Umbilical cord (tissue), 2 donors: Measurements from ENCODE around the gene PLAAT1. TPM values are rescaled to one million over a fixed set of nuclear protein-coding genes. Genes with fewer than 3 reads are reported as not detected.

ENCODE experiments used
- DNase-seq: peaks from one replicate; pipeline ENCODE4 v3.0.0-alpha.2; 2015; ENCODE audit warnings: low spot score
- total RNA-seq: library from RNA; depleted of rRNA; stranded (reverse); fragments of >200 nt; gene quantifications from one replicate; pipeline ENCODE4 v1.2.3, GENCODE V29; 2014; ENCODE audit warnings: low replicate concordance; ENCODE audit not compliant: insufficient read depth

Gene PLAAT1
- total RNA-seq, result 2.4 TPM

DNA sequence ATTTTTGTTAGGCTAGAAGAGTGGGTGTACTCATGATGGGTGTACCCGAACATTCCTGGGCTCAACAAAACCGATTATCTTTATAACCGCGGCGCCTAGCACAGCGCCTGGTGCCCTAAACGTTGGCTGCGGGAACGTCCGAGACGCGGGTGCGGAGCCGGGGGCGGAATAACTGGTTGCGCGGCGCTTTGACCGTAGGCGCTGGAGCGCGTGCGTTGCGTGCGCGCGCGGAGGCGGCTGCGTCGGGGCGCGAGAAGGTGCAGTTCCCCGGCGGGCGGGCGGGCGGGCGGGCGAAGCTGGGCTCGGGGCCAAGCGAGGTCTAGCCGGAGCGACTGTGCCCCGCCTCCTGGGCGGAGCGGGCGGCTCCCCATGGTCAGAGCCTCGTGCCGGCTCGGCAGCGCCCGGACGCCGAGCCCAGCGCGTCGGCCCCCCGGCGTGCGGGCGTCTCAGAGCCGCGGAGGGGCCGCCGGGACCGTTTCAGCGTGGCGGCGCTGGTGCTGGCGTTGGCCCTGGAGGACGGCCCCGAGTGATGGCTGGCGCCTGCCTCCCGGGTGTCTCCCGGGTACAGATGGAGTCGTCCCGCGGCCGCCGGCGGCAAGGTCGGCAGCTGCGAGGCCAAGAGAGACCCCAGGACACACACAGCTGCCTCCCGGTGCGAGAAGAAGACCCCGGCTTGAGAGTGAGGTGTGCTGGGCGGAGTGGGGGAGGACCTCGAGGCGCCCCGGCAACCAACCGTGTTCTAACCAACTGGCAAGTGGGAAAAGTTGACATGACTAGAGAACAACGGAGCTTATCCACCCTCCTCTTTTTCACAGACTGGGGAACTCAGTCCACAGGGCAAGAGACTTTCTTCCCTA is at the start of gene PLAAT1:
Gene PLAAT1, plus strand, starts transcription at position 373 of the 857 bp plus-strand sequence. CDS start 14,429 bp downstream, outside the sequence.
- DNase-seq, result peak; percentile 75

DNA sequence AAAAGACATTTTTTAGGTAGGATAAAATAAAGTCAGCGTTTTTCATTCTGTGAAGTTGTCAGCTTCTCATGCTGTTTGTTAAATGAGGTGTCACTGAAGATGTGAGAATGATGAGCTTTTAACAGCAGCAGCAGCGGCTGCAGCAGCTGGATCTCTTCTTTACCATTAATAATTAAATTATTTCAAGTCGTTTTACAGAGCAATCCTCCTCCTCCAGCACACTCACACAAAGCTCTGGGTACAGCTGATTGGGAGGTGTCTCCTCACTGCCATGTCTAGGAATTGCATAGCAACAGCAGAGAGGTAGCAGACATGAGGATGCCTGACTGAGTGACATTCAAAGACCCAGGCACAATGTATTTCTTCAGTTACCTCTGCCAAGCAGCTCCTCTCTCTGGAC is 46.7 kb upstream of the PLAAT1 start:
- DNase-seq, result peak; percentile 11

DNA sequence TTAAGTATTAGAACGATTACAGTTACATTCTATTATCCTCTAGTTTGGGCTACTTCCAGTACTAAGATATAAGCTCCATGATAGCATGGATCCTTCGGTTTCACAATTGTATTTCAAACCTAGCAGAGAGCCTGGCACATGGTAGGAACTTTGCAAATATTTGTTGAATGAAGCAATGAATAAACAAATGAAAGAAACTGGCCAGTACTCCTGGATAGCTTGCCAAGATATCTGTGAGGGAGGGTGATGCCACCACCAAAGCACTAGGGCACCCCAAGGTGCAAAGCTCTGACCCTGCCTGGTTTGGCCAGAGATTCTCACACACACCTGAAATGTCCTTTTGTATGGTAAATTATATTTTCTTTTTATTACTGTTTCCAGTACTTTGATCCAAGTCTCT is 44.3 kb upstream of the PLAAT1 start:
- no peak for DNase-seq

DNA sequence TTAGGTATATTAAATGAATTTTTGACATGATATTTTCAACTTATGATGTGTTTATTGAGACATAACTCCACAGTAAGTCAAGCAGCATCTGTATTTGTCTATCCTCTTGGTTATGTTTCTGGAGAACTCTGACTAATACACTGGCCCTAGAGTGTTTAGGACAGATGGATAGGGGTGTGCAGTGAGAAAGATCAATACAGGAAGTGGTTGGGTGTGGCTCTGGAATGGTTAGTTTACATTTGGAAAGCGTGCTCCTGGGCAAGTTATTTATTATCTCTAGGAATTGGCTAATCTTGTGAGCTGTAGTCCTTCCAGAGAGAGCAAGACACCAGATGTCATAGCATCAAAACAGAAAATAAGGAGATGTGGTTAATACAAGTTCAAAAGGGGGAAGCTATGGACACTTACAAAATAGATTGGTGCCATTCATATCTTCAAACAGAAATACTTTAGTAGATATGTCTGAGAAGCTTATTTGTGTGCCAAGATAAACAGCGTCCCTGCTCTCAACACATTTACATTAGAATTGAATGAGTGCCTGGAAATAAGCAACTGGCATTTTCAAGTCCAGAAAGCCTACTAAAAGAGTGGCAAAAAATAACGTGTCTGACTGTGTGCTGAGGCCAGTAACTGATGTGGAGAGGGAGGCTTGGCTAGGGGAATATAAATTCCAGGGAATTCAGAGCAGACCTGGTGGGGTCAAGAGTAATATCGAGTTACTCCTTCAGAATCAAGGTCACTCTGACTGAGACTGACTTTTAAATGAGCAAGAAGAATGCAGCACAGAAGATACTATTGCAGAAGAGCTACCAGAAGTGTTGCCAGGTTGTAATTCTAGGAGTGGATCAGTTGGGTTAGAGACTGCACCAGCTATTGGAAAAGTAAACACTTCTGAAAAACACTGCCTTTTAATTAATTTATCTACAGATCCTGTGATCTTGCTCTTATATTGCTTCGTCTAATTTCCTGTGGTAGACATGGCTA is 33.4 kb upstream of the PLAAT1 start:
- DNase-seq, result no peak

DNA sequence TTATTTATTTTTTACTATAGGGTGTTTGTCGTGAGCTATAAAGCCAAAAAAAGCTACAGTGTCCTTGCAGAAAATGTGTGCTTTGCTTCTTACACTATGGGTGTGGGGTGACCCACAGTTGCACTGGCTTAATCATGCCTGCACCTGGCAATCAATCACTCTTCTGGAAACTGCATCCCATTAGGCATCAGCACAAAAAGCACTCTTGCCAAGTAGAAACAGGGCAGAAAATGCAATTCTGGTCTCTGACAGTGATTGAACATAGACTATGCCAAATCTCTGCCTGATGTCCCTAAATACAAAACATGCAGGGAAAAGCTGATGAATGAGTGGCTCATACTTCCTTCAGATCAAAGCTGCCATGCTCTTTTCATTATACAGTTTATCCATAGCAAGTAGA is 30.4 kb upstream of the PLAAT1 start:
- DNase-seq, result no peak

DNA sequence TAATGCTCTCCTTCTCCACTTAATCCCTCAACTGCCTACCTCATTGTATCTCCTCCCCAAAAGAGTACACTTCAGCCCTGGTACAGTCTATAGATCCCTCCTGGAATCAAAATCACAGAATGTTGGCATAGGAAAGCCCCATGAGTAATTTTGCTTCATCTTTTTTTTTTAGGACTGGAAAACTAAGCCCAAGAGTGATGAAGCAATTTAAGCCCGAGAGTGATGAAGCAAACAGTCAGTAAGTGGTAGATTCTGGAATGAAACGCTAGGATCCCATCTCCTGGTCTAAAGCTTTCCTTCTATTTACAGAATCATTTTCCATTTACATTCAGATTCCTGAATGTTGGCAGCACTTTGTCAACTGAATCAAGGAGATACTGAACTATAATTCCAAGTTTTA is 29.8 kb upstream of the PLAAT1 start:
- DNase-seq, result no peak

DNA sequence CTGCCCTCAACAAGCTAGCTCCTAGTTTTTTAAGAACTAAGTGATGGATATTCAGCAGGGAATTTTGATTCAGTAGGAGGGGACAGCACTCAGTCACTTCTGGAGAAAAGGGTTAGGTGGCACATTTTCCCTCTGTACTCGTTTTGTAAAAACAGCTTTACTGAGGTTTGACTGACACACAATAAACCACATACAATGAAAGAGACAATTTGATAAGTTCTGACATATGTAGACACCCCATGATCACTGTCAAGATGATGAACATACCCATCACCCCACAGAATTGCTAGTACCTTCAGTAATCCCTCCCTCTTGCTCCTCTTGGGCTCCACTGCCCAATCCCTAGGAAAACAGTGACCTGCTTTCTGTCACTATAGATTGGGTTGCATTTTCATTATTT is 29.0 kb upstream of the PLAAT1 start:
- DNase-seq, result no peak

DNA sequence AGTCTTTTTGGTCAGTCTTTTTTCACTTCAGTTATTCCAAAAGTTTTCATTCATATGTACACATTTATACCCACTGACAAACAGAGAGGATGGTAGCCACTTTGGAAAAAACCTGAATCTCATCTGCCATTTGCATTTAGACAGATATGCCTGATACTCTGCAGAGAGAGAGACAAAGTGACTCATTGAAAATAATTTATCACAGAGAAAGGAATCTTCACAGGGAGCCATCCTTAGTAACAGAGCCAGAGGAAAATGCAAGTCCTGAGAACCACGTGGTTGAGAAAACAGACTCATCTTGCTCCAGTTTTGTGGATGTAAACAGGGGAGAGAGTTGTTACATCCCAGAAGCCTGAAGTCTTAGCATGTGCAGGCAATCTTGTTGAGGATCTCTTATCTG is 28.2 kb upstream of the PLAAT1 start:
- DNase-seq, result peak; percentile 4

DNA sequence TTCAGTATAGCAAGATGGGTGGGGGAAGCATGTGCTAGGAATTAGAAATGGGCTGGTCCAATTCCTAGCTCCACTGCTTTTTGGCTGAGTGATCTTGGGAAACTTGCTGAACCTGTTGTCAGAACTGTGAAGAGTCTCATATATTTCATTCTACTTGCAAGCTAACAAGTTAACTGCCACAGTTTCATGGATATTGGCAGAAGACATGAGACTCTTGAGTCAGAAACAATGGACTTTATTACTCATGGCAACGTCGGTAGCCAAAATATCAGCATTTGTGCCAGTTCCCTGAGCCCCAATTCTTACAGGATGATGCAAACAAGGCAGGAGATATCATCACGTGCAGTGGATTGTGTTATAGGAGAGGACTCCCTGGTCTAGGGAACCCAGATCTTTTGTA is 26.6 kb upstream of the PLAAT1 start:
- DNase-seq, result no peak

DNA sequence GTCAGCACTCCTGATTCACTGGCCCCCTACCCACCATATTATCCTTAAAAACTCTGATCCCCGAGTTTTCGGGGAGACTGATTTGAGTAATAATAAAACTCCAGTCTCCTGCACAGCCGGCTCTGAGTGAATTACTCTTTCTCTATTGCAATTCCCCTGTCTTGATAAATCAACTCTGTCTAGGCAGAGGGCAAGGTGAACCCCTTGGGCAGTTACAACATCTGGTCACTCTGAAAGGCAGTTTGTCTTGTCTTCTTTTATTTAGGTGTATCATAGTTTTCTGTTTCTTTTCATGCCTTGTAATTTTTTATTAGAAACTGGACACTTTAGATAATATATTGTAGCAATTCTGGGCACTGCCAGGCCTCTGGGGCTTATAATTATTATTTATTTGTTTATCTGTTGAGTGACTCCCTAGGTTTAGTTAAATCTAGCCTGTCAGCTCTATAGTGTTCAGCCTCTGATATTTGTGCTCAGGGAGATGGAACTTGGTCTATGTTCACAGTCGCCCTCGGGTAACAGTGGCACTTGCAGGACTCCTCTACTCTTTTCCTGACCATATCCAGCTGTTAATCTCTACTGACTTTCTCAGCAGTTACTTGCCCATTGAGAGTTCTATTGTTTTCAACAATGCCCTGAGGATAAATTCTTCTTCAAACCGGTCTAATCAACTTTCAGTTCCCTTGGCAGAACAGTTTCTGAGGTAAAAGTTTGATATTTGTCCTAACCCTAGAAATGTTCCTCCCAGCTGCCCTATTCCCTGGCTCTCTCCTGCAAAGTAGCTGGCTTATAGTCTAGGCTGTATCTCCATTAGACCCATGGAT is 15.5 kb upstream of the PLAAT1 start:
- peak; percentile 14 for DNase-seq

DNA sequence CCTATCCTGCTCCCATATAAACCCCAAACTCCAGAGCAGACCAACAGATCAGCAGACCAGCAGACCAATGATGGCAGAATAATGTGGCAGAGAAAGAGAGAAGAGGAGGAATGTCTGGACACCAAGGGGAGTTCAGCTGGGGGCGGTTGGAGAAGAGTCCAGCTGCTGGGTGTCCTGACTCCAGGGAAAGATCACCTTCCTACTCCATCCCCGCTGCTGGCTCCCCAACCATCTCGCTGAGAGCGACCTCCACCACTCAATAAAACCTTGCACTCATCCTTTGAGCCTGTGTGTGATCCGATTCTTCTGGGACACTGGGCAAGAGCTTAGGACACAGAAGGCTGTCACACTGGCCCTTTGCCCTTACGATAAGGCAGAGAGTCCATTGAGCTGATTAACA is 12.8 kb upstream of the PLAAT1 start:
- DNase-seq, result no peak

DNA sequence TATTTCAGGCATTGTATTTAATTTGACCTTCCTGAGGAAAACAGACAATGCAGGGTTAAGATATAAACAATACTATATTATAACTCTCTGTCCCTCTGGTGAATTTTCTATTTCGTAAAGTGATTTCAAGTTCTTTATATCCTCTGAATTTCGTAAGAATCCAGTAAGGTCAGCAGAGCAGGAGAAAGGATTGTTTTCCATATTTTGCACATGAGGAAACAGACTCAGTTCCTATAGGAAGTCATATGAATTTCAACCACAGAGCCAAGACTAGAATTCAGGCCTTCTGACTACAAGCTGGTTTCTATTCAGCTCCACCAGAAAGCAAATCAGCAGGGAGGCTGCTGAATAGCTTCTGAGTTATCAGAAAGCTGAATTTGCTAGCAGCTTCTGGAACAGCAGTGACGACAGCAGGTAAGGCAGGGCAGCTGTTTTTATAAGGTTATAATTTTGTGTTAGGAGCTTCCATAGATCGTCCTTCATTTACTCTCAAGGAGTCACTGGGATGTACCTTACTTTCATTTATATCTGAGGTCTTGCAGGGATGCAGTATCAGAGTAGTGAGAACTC is 11.1 kb upstream of the PLAAT1 start:
- DNase-seq, result no peak

DNA sequence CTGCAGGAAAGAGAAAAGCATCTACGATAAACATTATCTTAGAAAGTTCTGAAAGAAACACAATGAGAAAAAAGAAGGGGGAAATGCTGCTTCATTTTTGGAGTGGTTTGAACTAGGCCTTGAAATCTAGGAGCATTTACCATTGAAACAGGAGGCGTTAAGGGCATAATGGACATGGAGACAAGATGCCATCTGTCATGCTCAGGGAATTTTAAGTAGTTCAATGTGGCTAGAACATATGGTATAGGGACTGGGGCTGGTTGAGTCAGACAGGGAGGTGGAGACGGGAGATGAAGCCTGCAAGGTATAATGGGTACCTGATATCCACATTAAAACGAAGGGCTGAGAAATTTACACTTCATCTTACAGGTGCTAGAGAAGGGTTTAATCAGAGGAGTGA is 10.4 kb upstream of the PLAAT1 start:
- no peak for DNase-seq

DNA sequence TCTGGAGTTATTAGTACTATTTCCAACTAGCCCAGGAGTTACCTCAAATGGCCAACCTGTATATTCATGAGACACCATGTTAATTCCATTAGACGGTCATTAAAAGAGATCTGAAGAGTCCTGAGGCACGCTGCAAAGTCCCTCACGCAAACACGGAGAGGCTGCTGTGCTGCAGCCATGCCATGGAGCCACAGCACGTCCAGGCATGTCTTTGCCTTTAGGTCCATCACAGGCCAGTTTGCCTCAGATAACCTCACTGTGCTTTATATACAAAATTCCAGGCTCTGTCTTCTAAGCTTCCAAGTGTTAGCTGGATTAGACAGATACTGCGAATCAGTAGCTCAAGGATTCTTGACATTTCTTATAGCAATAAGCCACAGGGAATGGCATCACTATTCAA is 9.8 kb upstream of the PLAAT1 start:
- peak; percentile 18 for DNase-seq

DNA sequence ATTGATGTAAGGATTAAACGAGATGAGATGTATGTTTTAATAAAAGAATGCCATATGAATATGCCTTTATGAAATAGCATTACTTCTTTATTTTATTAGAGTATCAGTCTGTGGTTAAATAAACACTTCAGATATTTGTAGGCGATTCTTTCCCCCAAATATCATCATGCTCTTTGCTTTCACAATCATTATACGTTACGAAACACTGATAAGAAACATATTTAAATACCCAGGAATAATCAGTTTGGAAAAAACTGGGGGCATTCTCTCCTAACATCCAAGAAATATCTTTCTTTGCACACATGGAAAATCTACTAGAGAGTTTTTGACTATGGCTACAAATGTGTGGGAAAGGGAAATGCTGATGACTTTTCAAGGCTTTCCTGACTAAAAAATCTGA is 4.4 kb upstream of the PLAAT1 start:
- peak; percentile 49 for DNase-seq

DNA sequence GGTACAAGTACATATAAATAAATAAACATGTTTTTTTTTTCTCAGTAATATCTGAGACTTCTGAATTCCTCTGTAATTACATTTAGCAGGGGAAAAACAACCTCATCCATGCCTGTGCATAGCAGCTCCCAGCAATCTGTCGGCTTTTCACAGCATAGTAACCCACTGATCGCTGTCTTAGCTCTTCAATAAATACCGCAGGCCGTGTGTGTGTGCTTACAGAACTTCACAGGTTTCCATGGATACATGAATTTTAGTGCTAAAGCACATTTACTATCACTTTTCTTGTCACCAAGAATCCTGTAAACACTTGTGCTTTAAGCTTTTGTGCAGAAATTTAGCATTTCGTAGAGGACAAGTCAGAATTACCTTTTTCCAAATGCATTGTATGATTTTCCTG is 4.0 kb upstream of the PLAAT1 start:
- DNase-seq, result peak; percentile 26

DNA sequence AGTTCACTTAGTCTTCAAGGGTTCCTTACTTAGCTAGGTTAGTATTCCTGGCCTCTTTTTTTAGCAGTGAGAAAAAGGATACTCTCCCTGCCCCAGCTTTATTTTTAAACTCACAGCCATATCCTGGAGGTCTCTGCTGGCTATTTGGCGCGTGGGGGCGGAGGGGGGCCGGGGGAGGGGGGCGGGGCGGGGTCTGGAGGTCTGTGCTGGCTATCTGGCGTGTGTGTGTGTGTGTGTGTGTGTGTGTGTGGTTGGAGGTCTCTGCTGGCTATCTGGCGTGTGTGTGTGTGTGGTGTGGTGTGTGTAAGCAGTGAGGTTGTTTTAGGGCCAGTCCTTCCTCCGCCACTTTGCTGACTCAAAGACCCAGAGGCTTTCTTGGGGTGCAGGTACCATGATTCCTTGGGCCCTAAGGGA is 579 bp upstream of the PLAAT1 start:
- DNase-seq, result peak; percentile 7

DNA sequence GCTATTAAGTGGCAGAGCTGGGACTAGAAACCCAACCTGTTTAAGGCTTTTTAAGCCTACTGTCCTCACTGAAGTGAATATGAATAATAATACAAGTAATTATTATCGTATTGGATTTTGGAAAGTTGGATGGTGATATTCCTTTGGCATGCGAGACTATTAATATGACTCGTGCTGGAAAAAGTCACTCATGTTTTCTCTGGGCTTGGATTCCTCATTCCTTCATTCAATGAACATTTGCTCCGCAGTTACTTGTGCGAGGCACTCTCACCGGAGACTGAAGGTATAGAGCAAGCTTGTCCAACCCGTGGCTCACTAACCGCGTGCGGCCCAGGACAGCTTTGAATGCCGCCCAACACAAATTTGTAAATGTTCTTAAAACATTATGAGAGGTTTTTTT is 694 bp downstream of the PLAAT1 start:
- no peak for DNase-seq

DNA sequence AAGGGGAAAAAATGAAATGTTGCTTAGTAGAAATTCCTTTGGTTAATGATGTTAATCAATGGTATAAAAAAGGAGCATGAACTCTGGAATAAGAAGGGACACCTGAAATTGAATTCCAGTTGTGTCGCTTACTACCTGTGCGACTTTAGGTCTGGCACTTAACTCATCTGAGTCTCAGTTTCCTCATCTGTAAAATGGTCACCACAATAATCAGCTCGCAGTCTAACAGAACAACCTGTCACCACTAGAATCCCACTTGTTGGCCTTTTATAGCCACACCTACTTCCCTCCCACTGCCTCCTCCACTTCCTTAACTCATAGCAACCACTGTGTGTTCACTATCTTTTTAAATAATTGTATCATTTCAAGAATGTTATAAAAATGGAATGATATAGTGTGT is 2.5 kb downstream of the PLAAT1 start:
- DNase-seq, result no peak

DNA sequence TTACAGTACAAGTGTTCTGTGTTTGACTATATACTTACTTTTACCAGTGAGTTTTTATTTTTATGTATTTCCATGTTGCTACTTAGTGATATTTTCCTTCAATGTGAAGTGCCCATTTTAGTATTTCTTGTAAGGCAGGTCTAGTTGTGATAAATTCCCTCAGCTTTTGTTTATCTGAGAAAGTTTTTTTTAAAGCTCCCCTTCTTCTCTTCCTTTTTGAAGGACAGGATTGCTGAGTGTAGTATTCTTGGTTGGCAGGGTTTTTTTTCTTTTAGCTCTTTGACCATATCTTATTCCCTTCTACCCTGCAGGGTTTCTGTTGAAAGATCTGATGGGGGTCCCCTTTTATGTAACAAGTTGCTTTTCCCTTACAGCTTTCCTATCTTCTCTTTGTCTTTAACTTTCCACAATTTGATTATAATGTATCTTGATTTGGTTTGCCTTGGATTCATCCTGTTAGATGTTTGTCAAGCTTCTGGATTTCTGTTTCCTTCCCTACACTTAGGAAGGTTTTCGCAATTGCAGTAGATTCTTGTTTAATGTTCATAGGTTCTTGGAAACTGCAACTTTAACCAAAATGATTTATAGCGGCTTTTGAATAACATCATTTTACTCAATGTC is 7.9 kb downstream of the PLAAT1 start:
- no peak for DNase-seq

DNA sequence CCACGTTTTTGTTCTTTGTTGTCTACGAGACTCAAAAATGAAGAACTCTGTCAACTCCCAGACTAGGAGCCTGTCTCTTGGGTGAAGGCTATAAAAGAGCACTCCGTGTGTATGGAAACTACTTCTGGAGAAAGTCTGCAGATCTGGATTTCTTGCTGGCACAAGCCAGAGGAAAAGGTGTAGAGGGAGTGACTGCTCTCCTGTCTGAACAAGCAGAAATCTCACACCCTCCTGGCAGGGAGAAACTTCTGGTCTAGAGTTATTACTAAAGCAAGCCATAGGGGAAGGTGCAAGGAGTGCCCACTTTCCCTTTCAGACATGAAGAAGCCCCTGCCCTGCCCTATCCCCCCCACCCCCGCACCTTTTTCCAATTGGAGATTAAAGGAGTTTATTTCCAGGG is 9.5 kb downstream of the PLAAT1 start:
- DNase-seq, result no peak
